Loucy (cell line): Measurements from ENCODE around the gene MIGA1.
"Not testable (repeated sequence)": the region's sequence is repeated elsewhere in the genome, so short reads cannot be mapped to it uniquely, and the experiment has no call there.

ENCODE experiments used
- H2AFZ ChIP-seq: fragments of 200-600 bp; sonication (generic); 2 replicates; pipeline ENCODE4 v1.6.0; 2016; ENCODE audit warnings: antibody characterized with exemption, mild to moderate bottlenecking, low read length, moderate library complexity
- H3F3A ChIP-seq: fragments of 200-600 bp; 2 replicates; pipeline ENCODE4 v1.6.0; 2016; ENCODE audit warnings: antibody characterized with exemption, low read depth, mild to moderate bottlenecking
- H3K27me3 ChIP-seq: fragments of 200-600 bp; sonication (generic); 2 replicates; pipeline ENCODE4 v1.6.1; 2014; ENCODE audit warnings: low read length, mild to moderate bottlenecking; ENCODE audit not compliant: insufficient read depth, poor library complexity, severe bottlenecking
- H3K36me3 ChIP-seq: fragments of 200-600 bp; sonication (generic); 2 replicates; pipeline ENCODE4 v1.6.1; 2016; ENCODE audit warnings: low read length; ENCODE audit not compliant: insufficient read depth
- H3K4me1 ChIP-seq: fragments of 200-600 bp; sonication (generic); 2 replicates; pipeline ENCODE4 v1.5.1; 2014; ENCODE audit warnings: low read length, mild to moderate bottlenecking; ENCODE audit not compliant: insufficient read depth, poor library complexity, severe bottlenecking
- H3K4me2 ChIP-seq: fragments of 200-600 bp; sonication (generic); 2 replicates; pipeline ENCODE4 v1.6.0; 2014; ENCODE audit warnings: antibody characterized with exemption, low read length, low read depth, mild to moderate bottlenecking; ENCODE audit not compliant: poor library complexity, severe bottlenecking
- H3K4me3 ChIP-seq: fragments of 200-600 bp; sonication (generic); 2 replicates; pipeline ENCODE4 v1.5.1; 2014; ENCODE audit warnings: low read length, mild to moderate bottlenecking, mixed read lengths; ENCODE audit not compliant: poor library complexity, severe bottlenecking
- H3K79me2 ChIP-seq: fragments of 200-600 bp; sonication (generic); 2 replicates; pipeline ENCODE4 v1.6.1; 2014; ENCODE audit warnings: low read length; ENCODE audit not compliant: insufficient read depth
- H3K9ac ChIP-seq: fragments of 200-600 bp; sonication (generic); 2 replicates; pipeline ENCODE4 v1.6.0; 2014; ENCODE audit warnings: mild to moderate bottlenecking, low read depth, low read length, moderate library complexity; ENCODE audit not compliant: poor library complexity, severe bottlenecking
- H3K9me2 ChIP-seq: fragments of 200-600 bp; sonication (generic); replicated peaks from 2 replicates; pipeline ENCODE4 v1.6.1; 2016; ENCODE audit warnings: low read depth, low read length, mixed read lengths
- H3K9me3 ChIP-seq: fragments of 200-600 bp; sonication (generic); 2 replicates; pipeline ENCODE4 v1.6.1; 2014; ENCODE audit warnings: mild to moderate bottlenecking, antibody characterized with exemption, low read length, low read depth; ENCODE audit not compliant: insufficient read depth
- H4K20me1 ChIP-seq: fragments of 200-600 bp; sonication (generic); 2 replicates; pipeline ENCODE4 v1.6.0; 2014; ENCODE audit warnings: antibody characterized with exemption, low read length, mild to moderate bottlenecking; ENCODE audit not compliant: insufficient read depth, poor library complexity, severe bottlenecking
- CTCF ChIP-seq: fragments of 200-600 bp; sonication (generic); conservative IDR thresholded peaks from 2 replicates; pipeline ENCODE4 v1.5.1; 2014; ENCODE audit warnings: mild to moderate bottlenecking, antibody characterized with exemption, low read length
- EZH2phosphoT487 ChIP-seq: fragments of 200-600 bp; IDR thresholded peaks from 2 replicates; pipeline ENCODE4 v1.6.1; 2018; ENCODE audit warnings: antibody characterized with exemption, mild to moderate bottlenecking, moderate library complexity, borderline replicate concordance

MIGA1 gene

GRCh38 chr1:77741316-77741715 lies 38.1 kb upstream of the MIGA1 start:
- no peak overlapping the region for H2AFZ ChIP-seq
- no peaks in the 10 kb centered on the region for H3K9me3 ChIP-seq
- H3K27me3 ChIP-seq: no peaks in the 10 kb centered on the region
- H4K20me1 ChIP-seq: peaks cover 27% of the 10 kb centered on the region
- no peaks in the 10 kb centered on the region for H3K9me2 ChIP-seq
- H3K4me2 ChIP-seq: no peak overlapping the region
- H3K4me3 ChIP-seq: no peak overlapping the region
- H3K79me2 ChIP-seq: peaks cover 42% of the 10 kb centered on the region
- TF ChIP-seq CTCF (no peak), EZH2phosphoT487 (no peak)
- peaks cover 45% of the 10 kb centered on the region for H3K36me3 ChIP-seq
- no peaks in the 10 kb centered on the region for H3F3A ChIP-seq
- no peaks in the 10 kb centered on the region for H3K4me1 ChIP-seq
- no peak overlapping the region for H3K9ac ChIP-seq

GRCh38 chr1:77742011-77742555 lies 37.4 kb upstream of the MIGA1 start:
- Histone ChIP-seq H3K9me2 (no peaks in the 10 kb centered on the region), H3F3A (no peaks in the 10 kb centered on the region), H4K20me1 (peaks cover 31% of the 10 kb centered on the region), H3K79me2 (peaks cover 48% of the 10 kb centered on the region), H3K9ac (no peak overlapping the region), H2AFZ (no peak overlapping the region), H3K36me3 (peaks cover 42% of the 10 kb centered on the region), H3K4me2 (no peak overlapping the region), H3K4me1 (no peaks in the 10 kb centered on the region), H3K4me3 (no peak overlapping the region), H3K27me3 (no peaks in the 10 kb centered on the region), H3K9me3 (no peaks in the 10 kb centered on the region)
- TF ChIP-seq CTCF: no peak
- no peak for TF ChIP-seq EZH2phosphoT487

GRCh38 chr1:77744576-77744975 lies 34.9 kb upstream of the MIGA1 start:
- peaks cover 48% of the 10 kb centered on the region for H4K20me1 ChIP-seq
- H3K9me2 ChIP-seq: no peaks in the 10 kb centered on the region
- H3K4me1 ChIP-seq: no peaks in the 10 kb centered on the region
- H3K9me3 ChIP-seq: no peaks in the 10 kb centered on the region
- no peak overlapping the region for H3K9ac ChIP-seq
- H3F3A ChIP-seq: no peaks in the 10 kb centered on the region
- H3K36me3 ChIP-seq: peaks cover 19% of the 10 kb centered on the region
- H3K27me3 ChIP-seq: no peaks in the 10 kb centered on the region
- no peak overlapping the region for H3K4me3 ChIP-seq
- no peak overlapping the region for H2AFZ ChIP-seq
- peaks cover 72% of the 10 kb centered on the region for H3K79me2 ChIP-seq
- no peak overlapping the region for H3K4me2 ChIP-seq
- no peak for TF ChIP-seq EZH2phosphoT487
- no peak for TF ChIP-seq CTCF

GRCh38 chr1:77749489-77749888 lies 30.0 kb upstream of the MIGA1 start:
- Histone ChIP-seq H4K20me1 (peaks cover 51% of the 10 kb centered on the region), H3K79me2 (peaks cover 87% of the 10 kb centered on the region), H3K4me1 (peaks cover 13% of the 10 kb centered on the region)
- H3K9ac ChIP-seq, H3K4me3 ChIP-seq, H2AFZ ChIP-seq, H3F3A ChIP-seq, H3K9me2 ChIP-seq, H3K9me3 ChIP-seq, H3K27me3 ChIP-seq, H3K36me3 ChIP-seq, H3K4me2 ChIP-seq: not testable (repeated sequence)
